ENCODE data around the gene TUBD1. TPM values are rescaled to one million over a fixed set of nuclear protein-coding genes. Genes with fewer than 3 reads are reported as not detected.
"Not testable (repeated sequence)": the region's sequence is repeated elsewhere in the genome, so short reads cannot be mapped to it uniquely, and the experiment has no call there.

Gene TUBD1
- total RNA-seq, 1 donor from 2014 or later: 9.7 TPM

DNA sequence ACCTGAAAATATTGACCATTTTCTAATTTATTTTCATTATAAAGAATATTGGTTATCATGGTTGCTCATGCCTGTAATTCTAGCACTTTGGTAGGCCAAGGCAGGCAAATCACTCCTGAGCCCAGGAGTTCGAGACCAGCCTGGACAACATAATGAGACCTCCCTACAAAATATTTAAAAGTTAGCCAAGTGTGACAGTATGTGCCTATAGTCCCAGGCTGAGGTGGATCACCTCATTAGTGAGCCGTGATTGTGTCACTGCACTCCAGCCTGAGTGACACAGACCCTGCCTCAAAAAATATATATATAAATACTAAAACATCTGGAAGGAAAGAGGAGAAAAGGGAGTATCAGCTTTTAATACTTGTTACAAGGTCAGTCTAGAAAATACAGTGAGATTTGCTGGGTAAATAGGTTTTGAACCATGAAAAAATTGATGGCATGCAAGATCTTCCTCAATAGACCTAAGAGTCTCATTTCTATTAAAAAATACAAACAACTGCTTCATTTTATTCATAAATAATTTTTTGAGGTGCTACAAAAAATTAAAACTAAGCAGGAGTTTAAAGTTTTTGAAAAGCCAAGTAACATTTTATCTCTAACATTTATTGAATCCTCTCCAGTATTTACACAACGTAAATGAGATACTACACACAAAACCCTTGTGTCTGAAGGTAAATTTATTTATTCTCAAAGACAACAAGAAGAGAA is 47.7 kb downstream of the TUBD1 start:
- H3K4me1 Mint-ChIP-seq (ENCODE audit: low read depth, unreplicated experiment): peaks cover 6% of the 10 kb centered on the region
- no peaks in the 10 kb centered on the region for H3K36me3 Mint-ChIP-seq (ENCODE audit: unreplicated experiment)
- TF ChIP-seq, protein P1, sequence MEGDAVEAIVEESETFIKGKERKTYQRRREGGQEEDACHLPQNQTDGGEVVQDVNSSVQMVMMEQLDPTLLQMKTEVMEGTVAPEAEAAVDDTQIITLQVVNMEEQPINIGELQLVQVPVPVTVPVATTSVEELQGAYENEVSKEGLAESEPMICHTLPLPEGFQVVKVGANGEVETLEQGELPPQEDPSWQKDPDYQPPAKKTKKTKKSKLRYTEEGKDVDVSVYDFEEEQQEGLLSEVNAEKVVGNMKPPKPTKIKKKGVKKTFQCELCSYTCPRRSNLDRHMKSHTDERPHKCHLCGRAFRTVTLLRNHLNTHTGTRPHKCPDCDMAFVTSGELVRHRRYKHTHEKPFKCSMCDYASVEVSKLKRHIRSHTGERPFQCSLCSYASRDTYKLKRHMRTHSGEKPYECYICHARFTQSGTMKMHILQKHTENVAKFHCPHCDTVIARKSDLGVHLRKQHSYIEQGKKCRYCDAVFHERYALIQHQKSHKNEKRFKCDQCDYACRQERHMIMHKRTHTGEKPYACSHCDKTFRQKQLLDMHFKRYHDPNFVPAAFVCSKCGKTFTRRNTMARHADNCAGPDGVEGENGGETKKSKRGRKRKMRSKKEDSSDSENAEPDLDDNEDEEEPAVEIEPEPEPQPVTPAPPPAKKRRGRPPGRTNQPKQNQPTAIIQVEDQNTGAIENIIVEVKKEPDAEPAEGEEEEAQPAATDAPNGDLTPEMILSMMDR (IDR thresholded peaks at IDR 0.05; ENCODE audit: partially characterized antibody, unreplicated experiment): no peak
- peaks cover 2% of the 10 kb centered on the region for H3K9me3 Mint-ChIP-seq (ENCODE audit: unreplicated experiment)
- H3K27me3 Mint-ChIP-seq (ENCODE audit: unreplicated experiment): no peaks in the 10 kb centered on the region
- DNase-seq: no peak
- H3K4me3 Mint-ChIP-seq (ENCODE audit: unreplicated experiment): no peak overlapping the region
- H3K27ac Mint-ChIP-seq (ENCODE audit: unreplicated experiment): no peak overlapping the region

DNA sequence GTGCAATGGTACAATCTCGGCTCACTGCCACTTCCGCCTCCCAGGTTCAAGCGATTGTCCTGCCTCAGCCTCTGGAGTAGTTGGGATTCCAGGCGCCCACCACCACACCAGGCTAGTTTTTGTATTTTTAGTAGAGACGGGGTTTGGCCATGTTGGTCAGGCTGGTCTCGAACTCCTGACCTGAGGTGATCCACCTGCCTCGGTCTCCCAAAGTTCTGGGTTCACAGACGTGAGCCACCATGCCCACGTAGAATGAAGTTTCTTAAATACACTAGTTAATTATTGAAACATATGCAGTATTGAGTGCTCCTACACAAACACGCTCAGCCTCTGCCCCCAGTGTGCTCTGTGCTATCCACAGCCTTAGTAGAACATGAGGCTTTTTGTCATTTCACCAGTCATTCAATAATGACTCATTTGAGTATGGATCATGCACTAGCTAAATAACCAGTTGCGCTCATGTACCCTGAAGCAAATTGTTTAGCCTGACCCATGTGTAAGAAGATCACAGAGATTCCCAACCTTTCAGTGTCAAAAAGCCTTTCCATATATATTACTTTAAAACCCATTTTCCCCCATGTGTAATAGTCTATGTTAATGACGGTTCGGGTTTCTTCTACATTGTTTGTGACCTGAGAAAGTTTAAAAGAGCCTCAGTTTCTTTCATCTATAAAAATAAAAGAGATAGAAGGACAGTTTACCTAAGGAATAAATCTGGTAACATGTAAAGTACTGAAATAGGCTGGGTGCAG is 49.7 kb downstream of the TUBD1 start:
- H3K4me3 Mint-ChIP-seq (ENCODE audit: unreplicated experiment): no peak overlapping the region
- no peaks in the 10 kb centered on the region for H3K27me3 Mint-ChIP-seq (ENCODE audit: unreplicated experiment)
- H3K27ac Mint-ChIP-seq (ENCODE audit: unreplicated experiment): no peak overlapping the region
- H3K4me1 Mint-ChIP-seq (ENCODE audit: low read depth, unreplicated experiment): peaks cover 10% of the 10 kb centered on the region
- TF ChIP-seq, protein P1 (IDR thresholded peaks at IDR 0.05; ENCODE audit: partially characterized antibody, unreplicated experiment): no peak
- no peak for DNase-seq
- no peaks in the 10 kb centered on the region for H3K36me3 Mint-ChIP-seq (ENCODE audit: unreplicated experiment)
- H3K9me3 Mint-ChIP-seq (ENCODE audit: unreplicated experiment): no peaks in the 10 kb centered on the region

DNA sequence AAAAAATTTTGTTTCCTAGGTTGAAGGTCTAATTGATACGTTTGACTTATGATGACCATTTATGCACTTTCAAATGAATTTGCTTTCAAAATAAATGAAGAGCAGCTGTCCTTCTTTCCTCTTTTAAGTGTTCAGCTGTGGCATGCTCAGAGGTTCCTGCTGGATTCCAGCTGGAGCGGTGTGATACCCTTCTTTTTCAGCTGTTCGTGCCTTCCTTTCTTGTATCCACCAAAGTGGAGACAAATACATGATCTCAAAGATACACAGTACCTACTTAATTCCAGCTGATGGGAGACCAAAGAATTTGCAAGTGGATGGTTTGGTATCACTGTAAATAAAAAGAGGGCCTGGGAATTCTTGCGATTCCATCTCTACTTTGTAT is 50.9 kb downstream of the TUBD1 start:
- H3K4me1 Mint-ChIP-seq (ENCODE audit: low read depth, unreplicated experiment): peaks cover 11% of the 10 kb centered on the region
- H3K4me3 Mint-ChIP-seq (ENCODE audit: unreplicated experiment); H3K27me3 Mint-ChIP-seq (ENCODE audit: unreplicated experiment); H3K9me3 Mint-ChIP-seq (ENCODE audit: unreplicated experiment); H3K27ac Mint-ChIP-seq (ENCODE audit: unreplicated experiment); H3K36me3 Mint-ChIP-seq (ENCODE audit: unreplicated experiment); DNase-seq: not testable (repeated sequence)

DNA sequence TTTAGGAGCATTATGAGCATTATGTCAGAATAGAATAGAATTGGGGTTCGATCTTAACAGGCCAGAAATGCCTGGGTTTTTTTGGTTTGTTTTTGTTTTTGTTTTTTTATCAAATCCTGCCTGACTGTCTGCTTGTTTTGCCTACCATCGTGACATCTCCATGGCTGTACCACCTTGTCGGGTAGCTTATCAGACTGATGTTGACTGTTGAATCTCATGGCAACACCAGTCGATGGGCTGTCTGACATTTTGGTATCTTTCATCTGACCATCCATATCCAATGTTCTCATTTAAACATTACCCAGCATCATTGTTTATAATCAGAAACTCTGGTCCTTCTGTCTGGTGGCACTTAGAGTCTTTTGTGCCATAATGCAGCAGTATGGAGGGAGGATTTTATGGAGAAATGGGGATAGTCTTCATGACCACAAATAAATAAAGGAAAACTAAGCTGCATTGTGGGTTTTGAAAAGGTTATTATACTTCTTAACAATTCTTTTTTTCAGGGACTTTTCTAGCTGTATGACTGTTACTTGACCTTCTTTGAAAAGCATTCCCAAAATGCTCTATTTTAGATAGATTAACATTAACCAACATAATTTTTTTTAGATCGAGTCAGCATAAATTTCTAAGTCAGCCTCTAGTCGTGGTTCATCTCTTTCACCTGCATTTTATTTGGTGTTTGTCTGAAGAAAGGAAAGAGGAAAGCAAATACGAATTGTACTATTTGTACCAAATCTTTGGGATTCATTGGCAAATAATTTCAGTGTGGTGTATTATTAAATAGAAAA is 51.5 kb downstream of the TUBD1 start:
- H3K9me3 Mint-ChIP-seq (ENCODE audit: unreplicated experiment); H3K36me3 Mint-ChIP-seq (ENCODE audit: unreplicated experiment); H3K27me3 Mint-ChIP-seq (ENCODE audit: unreplicated experiment); DNase-seq; H3K4me3 Mint-ChIP-seq (ENCODE audit: unreplicated experiment); H3K27ac Mint-ChIP-seq (ENCODE audit: unreplicated experiment): not testable (repeated sequence)
- peaks cover 11% of the 10 kb centered on the region for H3K4me1 Mint-ChIP-seq (ENCODE audit: low read depth, unreplicated experiment)

DNA sequence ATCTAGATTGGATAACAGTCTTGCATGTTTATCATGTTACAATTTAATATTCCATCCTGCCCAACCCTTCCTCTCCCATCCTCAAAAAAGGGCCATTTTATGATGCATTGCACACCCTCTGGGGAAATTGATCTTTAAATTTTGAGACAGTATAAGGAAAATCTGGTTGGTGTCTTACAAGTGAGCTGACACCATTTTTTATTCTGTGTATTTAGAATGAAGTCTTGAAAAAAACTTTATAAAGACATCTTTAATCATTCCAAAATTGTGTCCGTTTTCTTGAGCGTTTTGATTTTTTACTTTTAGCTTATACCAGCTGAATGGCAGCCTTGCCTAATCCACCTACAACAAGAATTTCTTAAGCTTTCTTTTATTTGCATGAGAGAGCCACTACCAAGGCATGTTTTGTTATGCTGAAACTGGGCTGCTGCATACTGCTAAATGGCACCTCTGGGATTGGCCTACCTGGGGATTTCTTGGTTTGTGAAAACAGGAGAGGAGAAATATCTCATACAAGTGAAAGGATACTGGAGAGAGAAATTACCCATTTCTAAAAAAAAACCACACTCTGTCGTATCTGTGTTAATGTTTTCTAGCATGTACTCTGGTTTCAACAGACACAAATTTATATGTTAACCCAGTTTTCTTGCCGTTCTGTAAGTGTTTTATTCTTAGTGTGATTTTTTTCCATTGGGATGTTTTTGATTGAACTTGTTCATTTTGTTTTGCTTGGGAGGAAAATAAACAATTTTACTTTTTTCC is 52.2 kb downstream of the TUBD1 start:
- TF ChIP-seq, protein P1 (IDR thresholded peaks at IDR 0.05; ENCODE audit: partially characterized antibody, unreplicated experiment): no peak
- no peak overlapping the region for H3K27ac Mint-ChIP-seq (ENCODE audit: unreplicated experiment)
- no peaks in the 10 kb centered on the region for H3K9me3 Mint-ChIP-seq (ENCODE audit: unreplicated experiment)
- peaks cover 11% of the 10 kb centered on the region for H3K4me1 Mint-ChIP-seq (ENCODE audit: low read depth, unreplicated experiment)
- no peak for DNase-seq
- no peak overlapping the region for H3K4me3 Mint-ChIP-seq (ENCODE audit: unreplicated experiment)
- H3K36me3 Mint-ChIP-seq (ENCODE audit: unreplicated experiment): no peaks in the 10 kb centered on the region
- H3K27me3 Mint-ChIP-seq (ENCODE audit: unreplicated experiment): no peaks in the 10 kb centered on the region

Data from glutamatergic neuron (in vitro differentiated cells).